ENCODE results near the gene TIMM9.
"Not testable (repeated sequence)": the region's sequence is repeated elsewhere in the genome, so short reads cannot be mapped to it uniquely, and the experiment has no call there.

Gene TIMM9
- total RNA-seq, result 11.3 reads per million, percentile 34 among the genes with 10 or more reads in this experiment

- DNase-seq, result peak; percentile 93
These were observed at the start of gene TIMM9, which contains the start of gene KIAA0586 for GRCh38 chr14:58427281-58428117. TIMM9 (minus strand) TSS chr14:58427531; CDS start chr14:58411945, 15,586 bp downstream. KIAA0586 (plus strand) TSS chr14:58427719; CDS start chr14:58428265, 546 bp downstream.

GRCh38 chr14:58476320-58476719, 49.0 kb upstream of the TIMM9 start:
- no peak for DNase-seq

- no peak for DNase-seq
These were observed 42.0 kb upstream of the TIMM9 start for GRCh38 chr14:58469309-58469708.

GRCh38 chr14:58467575-58467974, 40.2 kb upstream of the TIMM9 start:
- DNase-seq, result no peak

GRCh38 chr14:58466459-58466858, 39.1 kb upstream of the TIMM9 start:
- DNase-seq, result no peak

GRCh38 chr14:58465421-58465820, 38.1 kb upstream of the TIMM9 start:
- no peak for DNase-seq

- DNase-seq, result no peak
These were observed 37.3 kb upstream of the TIMM9 start for GRCh38 chr14:58464652-58465051.

GRCh38 chr14:58463147-58463546, 35.8 kb upstream of the TIMM9 start:
- no peak for DNase-seq

- no peak for DNase-seq
These were observed 33.4 kb upstream of the TIMM9 start for GRCh38 chr14:58460772-58461171.

- DNase-seq, result no peak
These were observed 28.4 kb upstream of the TIMM9 start for GRCh38 chr14:58455593-58456265.

- DNase-seq, result no peak
These were observed 17.3 kb upstream of the TIMM9 start for GRCh38 chr14:58444627-58445026.

- DNase-seq, result no peak
These were observed 12.1 kb upstream of the TIMM9 start for GRCh38 chr14:58439476-58439875.

GRCh38 chr14:58430156-58430555, 2.8 kb upstream of the TIMM9 start:
- DNase-seq, result no peak

- DNase-seq, result no peak
These were observed 870 bp upstream of the TIMM9 start for GRCh38 chr14:58428118-58428683.

- peak; percentile 24 for DNase-seq
These were observed 556 bp downstream of the TIMM9 start for GRCh38 chr14:58426670-58427280.

GRCh38 chr14:58416934-58417333, 10.4 kb downstream of the TIMM9 start:
- not testable (repeated sequence) for DNase-seq

GRCh38 chr14:58415636-58416547, 11.4 kb downstream of the TIMM9 start:
- DNase-seq, result no peak

GRCh38 chr14:58414845-58415244, 12.5 kb downstream of the TIMM9 start:
- DNase-seq, result no peak

GRCh38 chr14:58408681-58409215, 18.6 kb downstream of the TIMM9 start:
- DNase-seq, result no peak

GRCh38 chr14:58401587-58401986, 25.7 kb downstream of the TIMM9 start:
- no peak for DNase-seq

GRCh38 chr14:58398895-58399294, 28.4 kb downstream of the TIMM9 start:
- no peak for DNase-seq

- DNase-seq, result no peak
These were observed 28.8 kb downstream of the TIMM9 start for GRCh38 chr14:58398495-58398894.
